ENCODE data around the gene SLC17A9.
A peak's percentile ranks its signal among the peaks of the same experiment; 100 is the strongest.

The SLC17A9 gene

GRCh38 chr20:63002511-63002910 is 50.0 kb downstream of the SLC17A9 start:
- no peak for DNase-seq (ENCODE audit: low read depth, low spot score)

- DNase-seq (ENCODE audit: low read depth, low spot score) = no peak
Observed at GRCh38 chr20:63003546-63003945, 51.0 kb downstream of the SLC17A9 start.

- DNase-seq (ENCODE audit: low read depth, low spot score) = no peak
Observed at GRCh38 chr20:63004607-63005364, 52.3 kb downstream of the SLC17A9 start.

GRCh38 chr20:63005365-63005861 is 52.9 kb downstream of the SLC17A9 start:
- DNase-seq (ENCODE audit: low read depth, low spot score) = no peak

GRCh38 chr20:63005862-63006539 is 53.5 kb downstream of the SLC17A9 start:
- DNase-seq (ENCODE audit: low read depth, low spot score) = no peak

GRCh38 chr20:63006540-63007359 is 54.2 kb downstream of the SLC17A9 start, which contains the start of gene BHLHE23:
BHLHE23 (minus strand) TSS chr20:63006964; CDS start chr20:63006774, 190 bp downstream.
- no peak for DNase-seq (ENCODE audit: low read depth, low spot score)

- no peak for DNase-seq (ENCODE audit: low read depth, low spot score)
Observed at GRCh38 chr20:63007360-63007645, 54.8 kb downstream of the SLC17A9 start.

- DNase-seq (ENCODE audit: low read depth, low spot score) = no peak
Observed at GRCh38 chr20:63007646-63008488, 55.4 kb downstream of the SLC17A9 start.

GRCh38 chr20:63008541-63009044 is 56.1 kb downstream of the SLC17A9 start:
- DNase-seq (ENCODE audit: low read depth, low spot score) = no peak

GRCh38 chr20:63009045-63009961 is 56.8 kb downstream of the SLC17A9 start:
- DNase-seq (ENCODE audit: low read depth, low spot score) = peak; percentile 69

GRCh38 chr20:63009988-63010769 is 57.7 kb downstream of the SLC17A9 start:
- DNase-seq (ENCODE audit: low read depth, low spot score) = peak; percentile 49

GRCh38 chr20:63011798-63012197 is 59.3 kb downstream of the SLC17A9 start:
- DNase-seq (ENCODE audit: low read depth, low spot score) = no peak

- no peak for DNase-seq (ENCODE audit: low read depth, low spot score)
Observed at GRCh38 chr20:63013207-63013606, 60.7 kb downstream of the SLC17A9 start.

GRCh38 chr20:63014287-63014686 is 61.8 kb downstream of the SLC17A9 start:
- DNase-seq (ENCODE audit: low read depth, low spot score) = no peak

- no peak for DNase-seq (ENCODE audit: low read depth, low spot score)
Observed at GRCh38 chr20:63014710-63015109, 62.2 kb downstream of the SLC17A9 start.

- no peak for DNase-seq (ENCODE audit: low read depth, low spot score)
Observed at GRCh38 chr20:63015147-63015661, 62.7 kb downstream of the SLC17A9 start.

GRCh38 chr20:63015662-63016361 is 63.3 kb downstream of the SLC17A9 start:
- DNase-seq (ENCODE audit: low read depth, low spot score) = no peak

- DNase-seq (ENCODE audit: low read depth, low spot score) = no peak
Observed at GRCh38 chr20:63016514-63017075, 64.1 kb downstream of the SLC17A9 start.

Measured in activated naive CD8-positive, alpha-beta T cell treated with anti-CD3 and anti-CD28 coated beads, Interleukin-2, amount 50 U/mL, for 16 hours (primary cell).